Glomerular endothelial cell (primary cell): ENCODE measurements around the gene CHAF1A. TPM values are rescaled to one million over a fixed set of nuclear protein-coding genes. Genes with fewer than 3 reads are reported as not detected.

ENCODE experiments used
- DNase-seq: peaks from one replicate; pipeline ENCODE4 v3.0.0-alpha.2; 2011; ENCODE audit warnings: low read depth, low spot score; ENCODE audit errors: extremely low read depth
- total RNA-seq: library from RNA; depleted of rRNA; stranded (reverse); fragments of >200 nt; gene quantifications from 2 replicates; pipeline ENCODE4 v1.2.3, GENCODE V29; 2015

Gene CHAF1A, protein sequence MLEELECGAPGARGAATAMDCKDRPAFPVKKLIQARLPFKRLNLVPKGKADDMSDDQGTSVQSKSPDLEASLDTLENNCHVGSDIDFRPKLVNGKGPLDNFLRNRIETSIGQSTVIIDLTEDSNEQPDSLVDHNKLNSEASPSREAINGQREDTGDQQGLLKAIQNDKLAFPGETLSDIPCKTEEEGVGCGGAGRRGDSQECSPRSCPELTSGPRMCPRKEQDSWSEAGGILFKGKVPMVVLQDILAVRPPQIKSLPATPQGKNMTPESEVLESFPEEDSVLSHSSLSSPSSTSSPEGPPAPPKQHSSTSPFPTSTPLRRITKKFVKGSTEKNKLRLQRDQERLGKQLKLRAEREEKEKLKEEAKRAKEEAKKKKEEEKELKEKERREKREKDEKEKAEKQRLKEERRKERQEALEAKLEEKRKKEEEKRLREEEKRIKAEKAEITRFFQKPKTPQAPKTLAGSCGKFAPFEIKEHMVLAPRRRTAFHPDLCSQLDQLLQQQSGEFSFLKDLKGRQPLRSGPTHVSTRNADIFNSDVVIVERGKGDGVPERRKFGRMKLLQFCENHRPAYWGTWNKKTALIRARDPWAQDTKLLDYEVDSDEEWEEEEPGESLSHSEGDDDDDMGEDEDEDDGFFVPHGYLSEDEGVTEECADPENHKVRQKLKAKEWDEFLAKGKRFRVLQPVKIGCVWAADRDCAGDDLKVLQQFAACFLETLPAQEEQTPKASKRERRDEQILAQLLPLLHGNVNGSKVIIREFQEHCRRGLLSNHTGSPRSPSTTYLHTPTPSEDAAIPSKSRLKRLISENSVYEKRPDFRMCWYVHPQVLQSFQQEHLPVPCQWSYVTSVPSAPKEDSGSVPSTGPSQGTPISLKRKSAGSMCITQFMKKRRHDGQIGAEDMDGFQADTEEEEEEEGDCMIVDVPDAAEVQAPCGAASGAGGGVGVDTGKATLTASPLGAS
- total RNA-seq = 8.0 and 12.5 TPM in 2 replicates

GRCh38 chr19:4402171-4403004 is at the start of gene CHAF1A:
CHAF1A (plus strand) TSS chr19:4402640; CDS start chr19:4402763, 123 bp downstream.
- peak; percentile 97 for DNase-seq

GRCh38 chr19:4352701-4353121 is 49.7 kb upstream of the CHAF1A start:
- DNase-seq = no peak

DNA sequence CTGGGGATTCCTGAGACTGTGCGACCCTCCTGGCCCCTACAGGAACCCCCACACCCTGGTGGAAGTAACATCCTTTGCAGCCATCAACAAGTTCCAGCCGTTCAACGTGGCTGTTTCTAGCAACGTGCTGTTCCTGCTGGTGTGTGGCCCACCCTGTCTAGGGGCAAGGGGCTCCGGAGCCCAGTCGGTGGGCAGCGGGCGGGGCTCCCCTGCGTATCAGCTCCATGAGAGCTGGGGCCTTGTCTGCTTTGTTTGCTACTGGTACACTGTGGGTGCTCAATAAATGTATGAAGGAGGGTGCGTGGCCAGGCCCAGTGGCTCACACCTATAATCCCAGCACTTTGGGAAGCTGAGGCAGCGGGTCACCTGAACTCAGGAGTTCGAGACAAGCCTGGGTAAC is 48.2 kb upstream of the CHAF1A start:
- no peak for DNase-seq

- no peak for DNase-seq
These were observed 47.5 kb upstream of the CHAF1A start for GRCh38 chr19:4354897-4355296.

DNA sequence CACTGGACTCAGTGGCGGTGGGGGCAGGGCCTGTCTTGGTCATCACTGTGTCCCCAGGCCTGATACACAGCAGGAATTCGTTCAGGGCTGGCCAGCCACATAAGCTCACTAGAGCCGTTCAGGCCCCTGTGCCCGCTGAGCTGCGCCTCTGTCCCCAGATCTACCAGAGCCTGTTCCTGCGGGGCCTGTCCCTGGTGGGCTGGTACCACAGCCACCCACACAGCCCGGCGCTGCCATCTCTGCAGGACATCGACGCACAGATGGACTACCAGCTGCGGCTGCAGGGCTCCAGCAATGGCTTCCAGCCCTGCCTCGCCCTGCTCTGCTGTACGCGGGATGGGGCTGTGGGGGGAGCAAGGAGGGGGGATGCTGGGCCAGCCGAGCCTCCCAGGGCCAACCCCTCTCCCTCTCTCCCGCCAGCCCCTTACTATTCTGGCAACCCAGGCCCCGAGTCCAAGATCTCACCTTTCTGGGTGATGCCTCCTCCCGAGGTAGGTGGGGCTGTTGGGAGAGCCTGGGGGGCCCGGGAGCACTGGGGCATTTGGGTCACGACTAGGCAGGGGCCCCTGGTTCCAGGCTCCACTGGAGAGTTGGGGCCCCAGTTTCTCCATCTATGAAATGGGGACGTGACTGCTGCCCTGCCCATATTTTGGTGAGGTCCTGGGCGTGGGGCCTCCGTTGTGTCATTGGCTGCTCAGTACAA is 45.2 kb upstream of the CHAF1A start:
- no peak for DNase-seq

DNA sequence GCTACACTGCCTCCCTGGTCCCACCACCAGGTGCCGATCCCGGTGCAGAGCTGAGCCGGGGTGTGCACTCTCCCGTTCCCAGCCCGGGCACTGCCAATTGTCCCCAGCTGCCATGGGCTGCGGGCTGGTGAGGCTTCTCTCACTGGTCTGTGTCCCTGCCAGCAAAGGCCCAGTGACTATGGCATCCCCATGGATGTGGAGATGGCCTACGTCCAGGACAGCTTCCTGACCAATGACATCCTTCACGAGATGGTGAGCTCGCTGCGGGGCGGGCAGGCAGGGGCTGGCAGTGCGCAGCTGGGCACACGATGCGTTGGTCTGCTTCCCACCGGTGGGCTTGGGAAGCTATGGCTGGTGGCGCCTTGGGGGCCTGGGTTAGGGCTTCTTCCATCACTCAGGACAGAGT is 44.5 kb upstream of the CHAF1A start:
- no peak for DNase-seq

DNA sequence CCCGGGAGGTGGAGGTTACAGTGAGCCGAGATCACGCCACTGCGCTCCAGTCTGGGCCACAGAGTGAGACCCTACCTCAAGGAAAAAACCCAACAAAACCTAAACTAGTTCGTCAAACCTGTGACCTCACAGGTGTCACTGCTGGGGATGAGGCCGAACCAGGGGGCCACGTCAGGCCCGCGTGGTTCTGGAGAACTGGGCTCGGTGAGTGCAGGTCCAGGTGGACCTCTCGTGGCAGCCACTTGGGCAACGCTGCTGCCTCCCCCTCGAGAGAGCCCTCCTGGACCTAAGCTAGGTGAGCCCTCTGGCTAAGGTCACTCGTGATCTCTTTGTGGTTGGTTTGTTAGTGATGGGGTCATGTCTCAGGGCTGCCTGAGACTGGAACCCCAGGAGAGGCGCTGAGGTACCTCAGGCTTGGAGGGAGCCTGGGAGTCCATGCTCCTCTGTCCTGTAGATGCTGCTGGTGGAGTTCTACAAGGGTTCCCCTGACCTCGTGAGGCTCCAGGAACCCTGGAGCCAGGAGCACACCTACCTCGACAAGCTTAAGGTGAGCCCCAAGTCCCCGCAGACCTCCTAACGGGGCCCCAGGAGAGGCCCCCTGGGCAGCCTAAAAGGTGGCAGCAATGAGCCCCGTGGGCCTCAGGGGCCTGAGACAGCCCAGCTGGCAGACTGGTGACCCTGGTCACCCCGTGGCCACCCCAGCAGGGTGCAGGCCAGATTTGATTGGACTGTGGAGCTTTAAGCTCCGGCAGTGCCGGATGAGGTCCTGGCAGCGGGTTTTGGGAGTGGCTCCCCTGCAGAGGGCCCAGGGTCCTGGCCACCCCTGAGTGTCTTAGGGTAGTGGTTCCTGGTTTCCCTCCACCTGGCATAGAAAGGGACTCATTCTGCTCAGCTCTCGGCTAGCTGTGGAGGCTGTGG is 43.5 kb upstream of the CHAF1A start:
- no peak for DNase-seq

- no peak for DNase-seq
These were observed 42.8 kb upstream of the CHAF1A start for GRCh38 chr19:4359627-4360000.

DNA sequence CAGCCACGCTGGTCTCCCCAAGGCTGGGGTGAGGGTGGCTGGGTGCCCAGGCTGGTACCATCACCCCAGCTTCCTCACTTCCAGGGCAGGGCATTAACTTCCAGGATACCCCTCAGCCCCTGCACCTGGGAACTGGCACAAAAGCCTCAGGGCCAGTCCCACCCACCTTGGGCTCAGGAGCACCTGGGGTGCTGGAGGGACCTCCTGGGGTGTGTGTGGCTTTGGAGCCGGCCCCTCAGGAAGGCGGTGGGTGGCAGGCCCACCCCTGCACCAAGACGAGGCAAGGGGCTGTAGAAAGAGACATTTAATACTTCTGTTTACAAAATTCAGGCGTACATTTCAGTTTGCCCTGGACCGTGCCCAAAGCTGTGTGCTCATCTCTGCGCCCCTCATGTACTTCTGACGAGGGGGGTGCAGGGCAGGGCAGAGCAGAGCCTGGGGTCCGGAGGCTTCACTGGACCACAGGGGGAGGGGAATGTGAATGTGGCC is 42.3 kb upstream of the CHAF1A start:
- DNase-seq = no peak

DNA sequence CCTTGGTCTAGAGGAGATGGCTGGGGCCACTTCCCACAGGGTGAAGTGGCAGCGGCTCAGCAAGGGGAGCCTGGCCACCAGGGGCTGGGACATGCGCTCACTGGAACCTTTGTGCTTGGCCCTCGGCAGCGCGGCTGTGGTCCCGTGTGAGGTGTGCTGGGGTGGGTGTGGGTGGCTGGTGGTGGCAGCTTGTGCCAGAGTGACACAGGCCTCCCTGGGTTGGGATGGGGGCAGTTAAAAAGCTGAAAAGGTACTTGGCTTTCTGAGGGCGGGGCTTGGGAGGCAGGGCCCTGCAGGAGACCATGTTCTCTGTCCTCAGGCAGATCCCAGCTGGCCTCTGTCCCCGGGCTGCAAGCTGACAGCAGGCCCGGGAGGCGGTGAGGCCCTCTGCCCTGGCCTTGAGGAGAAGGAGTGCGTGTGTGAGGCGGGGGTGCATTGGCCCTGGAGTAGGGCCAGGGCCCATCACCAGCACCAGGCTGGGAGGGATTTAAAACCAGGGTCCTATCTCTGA is 41.7 kb upstream of the CHAF1A start:
- no peak for DNase-seq

DNA sequence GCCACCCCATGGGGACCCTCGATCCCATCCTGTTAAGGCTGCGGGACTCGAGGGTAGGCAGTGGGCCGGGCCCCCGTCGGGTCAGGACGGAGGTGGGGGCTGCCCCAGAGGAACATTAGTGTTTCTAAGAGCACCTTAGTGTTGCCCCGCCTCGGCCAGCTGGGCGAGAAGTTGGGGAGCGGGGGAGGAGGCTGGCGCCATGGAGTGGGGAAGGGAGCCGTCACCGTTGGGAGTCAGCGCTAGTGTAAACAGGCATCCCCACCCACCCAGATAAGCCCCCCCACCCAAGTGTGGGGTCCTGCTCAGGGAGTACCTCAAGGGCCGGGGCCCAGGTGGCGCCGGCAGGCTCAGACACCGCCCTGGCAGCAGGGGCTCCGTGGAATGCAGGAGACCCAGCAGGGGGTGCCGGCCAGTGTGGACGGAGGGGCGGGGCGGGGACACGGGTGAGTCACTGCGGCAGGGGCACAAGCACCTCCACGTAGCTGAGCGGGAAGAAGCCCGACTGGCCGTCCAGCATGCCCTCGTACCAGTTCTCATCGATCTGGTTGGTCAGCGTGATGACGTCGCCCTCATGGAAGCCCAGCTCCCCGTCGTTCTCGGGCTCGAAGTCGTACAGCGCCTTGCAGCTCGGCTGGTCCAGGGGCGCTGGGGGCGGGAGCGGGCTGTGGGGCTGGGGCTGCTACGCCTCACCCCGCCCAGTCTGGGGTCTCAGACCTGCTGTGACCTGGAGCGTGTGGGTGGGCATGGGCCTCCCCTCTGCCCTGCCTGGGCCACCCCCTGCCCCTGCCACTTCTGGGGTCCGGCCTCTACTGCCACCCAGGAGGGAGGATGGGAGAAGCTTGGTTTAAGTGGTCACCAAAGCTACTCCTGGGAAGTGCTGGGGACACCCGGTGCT is 41.0 kb upstream of the CHAF1A start:
- no peak for DNase-seq

DNA sequence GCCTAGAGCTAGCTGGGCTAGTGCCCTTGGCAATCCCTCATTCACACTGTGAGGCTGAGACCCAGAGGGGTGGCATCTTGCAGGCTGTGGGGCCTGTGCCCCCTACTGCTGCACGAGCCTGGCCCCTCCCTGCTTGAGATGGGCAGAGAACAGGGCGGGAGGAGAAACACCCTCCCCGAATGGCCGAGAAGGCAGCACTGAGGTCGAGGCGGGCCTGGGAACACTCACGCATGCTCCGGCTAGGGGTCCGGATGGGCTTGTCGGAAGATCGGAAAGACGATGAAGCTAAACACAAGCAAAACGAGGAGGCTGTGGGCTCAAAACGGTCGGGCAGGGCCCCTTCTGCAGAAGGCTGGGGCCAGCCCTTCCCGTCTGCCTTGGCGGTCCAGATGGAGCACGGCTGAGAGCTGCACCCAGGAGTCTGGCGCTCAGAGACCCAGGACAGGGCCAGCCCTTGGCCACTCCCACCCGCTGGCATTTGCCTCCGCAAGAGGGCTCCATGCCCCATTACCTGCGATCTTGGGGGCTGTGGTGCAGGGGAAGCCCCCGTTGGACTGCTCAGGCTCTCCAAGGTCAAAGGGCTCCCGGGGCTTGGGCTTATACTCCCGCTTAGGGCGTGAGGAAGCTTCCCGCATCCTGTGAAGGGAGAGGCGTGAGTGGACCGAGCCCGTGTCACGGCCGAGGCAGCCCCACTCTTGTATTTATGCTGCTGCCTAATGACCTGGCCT is 40.2 kb upstream of the CHAF1A start:
- DNase-seq = no peak

DNA sequence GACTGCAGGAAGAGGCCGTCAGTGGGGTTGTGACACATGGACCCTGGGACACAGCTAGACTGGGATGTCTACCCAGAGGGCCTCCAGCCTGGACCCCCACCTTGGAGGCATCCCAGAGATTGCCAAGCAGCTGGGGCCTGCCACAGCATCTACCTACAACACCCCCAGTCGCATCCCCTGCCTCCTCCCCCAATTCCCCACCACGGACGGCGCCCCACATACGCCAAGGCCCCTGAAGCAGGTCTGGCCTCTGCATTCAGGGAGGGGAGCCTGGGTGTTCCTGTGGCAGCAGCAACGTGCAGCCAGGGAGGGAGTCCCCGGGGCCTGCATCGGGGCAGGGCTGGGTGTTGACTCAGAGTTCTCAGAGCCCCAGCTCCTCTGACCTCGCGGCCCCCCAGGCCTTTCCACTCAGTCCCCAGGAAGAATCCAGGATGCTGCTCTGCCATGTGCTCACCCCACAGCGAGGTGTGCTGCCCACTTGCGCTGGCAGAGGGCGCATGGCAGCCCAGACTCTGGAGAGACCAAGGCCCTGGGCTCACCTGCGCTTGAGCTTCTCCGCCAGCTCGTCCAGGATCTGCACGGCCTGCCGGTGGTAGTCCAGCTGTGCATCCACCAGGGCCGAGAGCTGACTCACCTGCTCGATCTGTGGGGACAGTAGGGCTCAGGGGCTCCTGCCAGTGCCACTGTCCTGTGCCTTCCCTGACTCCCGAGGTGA is 39.5 kb upstream of the CHAF1A start:
- no peak for DNase-seq

- DNase-seq = no peak
These were observed 38.7 kb upstream of the CHAF1A start for GRCh38 chr19:4363571-4364304.

DNA sequence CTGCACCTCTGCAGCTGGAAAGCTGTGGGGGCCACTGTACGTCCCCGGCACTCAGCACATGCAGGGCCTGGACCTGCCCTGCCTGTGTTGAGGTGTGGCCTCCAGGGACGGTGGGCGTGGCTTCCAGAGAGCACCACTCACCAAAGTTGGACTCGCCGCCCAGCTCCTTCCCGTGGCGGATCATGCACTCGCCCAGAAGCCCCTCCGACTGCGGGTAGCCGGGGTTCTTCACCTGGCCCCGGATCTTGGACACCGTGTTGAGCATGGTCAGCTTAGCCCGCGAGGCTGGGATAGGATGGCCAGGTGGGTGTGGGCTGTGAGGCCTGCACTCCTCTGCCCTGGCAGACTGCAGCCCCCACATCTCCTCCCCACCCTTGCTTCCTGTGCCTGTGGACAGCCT is 37.1 kb upstream of the CHAF1A start:
- no peak for DNase-seq
